Subcutaneous abdominal adipose tissue (tissue), 5 donors: Measurements from ENCODE around the gene METRN.
"Not testable (repeated sequence)": the region's sequence is repeated elsewhere in the genome, so short reads cannot be mapped to it uniquely, and the experiment has no call there.

Experiments used
- H3K27ac ChIP-seq: one replicate; pipeline ENCODE4 v1.7.0; 2013; ENCODE audit warnings: low read depth, mild to moderate bottlenecking, inconsistent platforms, low read length, moderate library complexity
- H3K27me3 ChIP-seq, 5 donors: one replicate each; pipeline ENCODE4 v1.7.0; 2013; ENCODE audit warnings: low read length in 5 of 5, inconsistent platforms in 1 of 5; ENCODE audit not compliant: control insufficient read depth in 5 of 5, insufficient read depth in 4 of 5
- H3K36me3 ChIP-seq, 5 donors: one replicate each; pipeline ENCODE4 v1.7.0; 2013; ENCODE audit warnings: low read length in 5 of 5; ENCODE audit not compliant: control insufficient read depth in 5 of 5, insufficient read depth in 5 of 5
- H3K4me1 ChIP-seq, 5 donors: one replicate each; pipeline ENCODE4 v1.7.0; 2013; ENCODE audit warnings: low read length in 5 of 5, mild to moderate bottlenecking in 3 of 5, moderate library complexity in 1 of 5; ENCODE audit not compliant: control insufficient read depth in 5 of 5, insufficient read depth in 5 of 5
- H3K4me3 ChIP-seq, 5 donors: one replicate each; pipeline ENCODE4 v1.7.0; 2013; ENCODE audit warnings: low read length in 5 of 5, low read depth in 1 of 5
- H3K9ac ChIP-seq, 5 donors: one replicate each; pipeline ENCODE4 v1.7.0; 2013; ENCODE audit warnings: low read length in 5 of 5, mild to moderate bottlenecking in 4 of 5, moderate library complexity in 3 of 5
- H3K9me3 ChIP-seq, 5 donors: one replicate each; pipeline ENCODE4 v1.7.0; 2013; ENCODE audit warnings: low read length in 5 of 5; ENCODE audit not compliant: control insufficient read depth in 5 of 5
- donor health status: healthy.
- donor health status: healthy.
- donor health status: healthy.
- donor health status: healthy.
- donor health status: healthy.

Gene METRN

DNA sequence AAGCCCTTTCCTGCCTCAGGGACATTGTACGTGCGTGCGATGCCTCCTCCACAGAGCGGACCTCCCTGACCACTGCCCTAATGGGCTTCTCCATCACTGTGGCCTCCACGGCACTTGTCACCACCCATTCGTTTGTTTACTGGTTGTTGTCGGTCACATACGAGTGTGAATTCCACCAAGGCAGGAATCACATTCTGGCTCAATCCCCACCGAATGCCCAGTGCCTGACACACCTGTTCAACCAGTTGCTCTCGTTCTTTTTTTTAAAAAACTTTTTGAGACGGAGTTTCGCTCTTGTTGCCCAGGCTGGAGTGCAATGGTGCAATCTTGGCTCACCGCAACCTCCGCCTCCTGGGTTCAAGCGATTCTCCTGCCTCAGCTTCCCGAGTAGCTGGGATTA lies 23.7 kb upstream of the METRN start:
- not testable (repeated sequence) for H3K9ac ChIP-seq, H3K4me3 ChIP-seq, H3K27ac ChIP-seq, H3K9me3 ChIP-seq
- Histone ChIP-seq H3K4me1 (peaks cover 6 to 37% (median 29%) of the 10 kb centered on the region in 5 donors), H3K27me3 (peaks cover 25 to 37% (median 30%) of the 10 kb centered on the region in 5 donors), H3K36me3 (peaks cover 0 to 16% (median 15%) of the 10 kb centered on the region in 5 donors)

DNA sequence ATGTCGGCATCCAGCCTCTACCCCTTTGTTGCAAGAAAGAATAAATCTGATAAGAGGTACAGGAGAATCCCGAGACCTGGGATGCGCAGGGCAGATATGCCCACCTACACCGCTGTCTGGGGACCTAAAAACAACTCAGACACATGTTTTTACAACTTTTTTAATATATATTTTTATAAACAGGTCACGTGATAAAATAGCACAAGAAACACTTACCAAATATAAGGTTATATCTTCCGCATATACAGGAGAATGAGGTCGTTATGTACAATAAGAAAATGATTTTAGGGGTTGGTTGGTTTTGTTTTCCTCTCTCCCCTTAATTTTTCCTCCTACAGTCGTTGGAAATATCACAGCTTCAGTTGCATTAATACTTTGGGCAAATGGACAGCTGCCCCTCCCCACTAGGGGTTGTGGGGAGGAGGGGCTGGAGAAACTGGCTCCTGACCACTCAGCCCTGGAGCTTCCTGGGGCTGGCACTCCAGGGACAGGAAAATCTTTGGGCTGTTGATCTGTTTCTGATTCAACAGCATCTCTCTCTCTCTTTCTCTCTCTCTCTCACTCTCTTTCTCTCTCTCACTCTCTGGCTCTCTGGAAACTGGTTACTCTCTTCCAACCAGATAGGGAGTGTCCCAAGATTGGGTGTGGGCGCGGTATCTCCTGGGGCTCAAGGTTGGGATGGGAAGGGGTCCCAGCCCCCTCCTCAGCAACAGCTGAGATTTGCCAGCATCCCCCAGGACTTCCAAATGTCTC lies 22.4 kb upstream of the METRN start:
- no peak overlapping the region for H3K27ac ChIP-seq
- H3K4me1 ChIP-seq, result peaks cover 6 to 37% (median 29%) of the 10 kb centered on the region in 5 donors
- H3K9me3 ChIP-seq, result peaks cover 0 to 4% (median 0%) of the 10 kb centered on the region in 5 donors
- no peak overlapping the region for H3K9ac ChIP-seq
- H3K36me3 ChIP-seq, result peaks cover 0 to 4% (median 3%) of the 10 kb centered on the region in 5 donors
- H3K27me3 ChIP-seq, result peaks cover 28 to 45% (median 34%) of the 10 kb centered on the region in 5 donors
- no peak overlapping the region for H3K4me3 ChIP-seq

DNA sequence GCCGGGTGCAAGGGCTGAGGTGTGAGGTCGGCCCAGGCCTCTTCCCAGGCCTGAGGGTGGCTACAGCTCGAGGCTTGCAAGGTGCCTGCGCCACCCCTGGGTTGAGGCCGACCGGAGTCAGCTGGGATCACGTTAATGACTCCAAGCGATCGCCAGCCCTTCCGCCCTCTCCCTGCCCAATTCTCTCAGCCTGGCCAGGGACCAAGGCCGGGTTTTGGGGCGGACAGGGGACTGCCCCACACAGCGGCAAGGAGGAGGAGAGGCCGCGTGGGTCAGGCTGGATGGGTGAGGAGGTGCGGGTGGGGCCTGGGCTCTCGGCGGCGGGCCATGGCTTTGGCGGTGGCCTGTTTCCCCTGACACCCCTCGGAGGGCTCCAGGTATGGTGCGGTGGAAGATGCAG lies 21.6 kb upstream of the METRN start:
- Histone ChIP-seq H3K27ac (no peak overlapping the region), H3K4me3 (no peak overlapping the region), H3K9me3 (peaks cover 0 to 4% (median 0%) of the 10 kb centered on the region in 5 donors), H3K36me3 (no peaks in the 10 kb centered on the region), H3K9ac (no peak overlapping the region), H3K4me1 (peaks cover 6 to 36% (median 29%) of the 10 kb centered on the region in 5 donors), H3K27me3 (peaks cover 28 to 45% (median 37%) of the 10 kb centered on the region in 5 donors)

DNA sequence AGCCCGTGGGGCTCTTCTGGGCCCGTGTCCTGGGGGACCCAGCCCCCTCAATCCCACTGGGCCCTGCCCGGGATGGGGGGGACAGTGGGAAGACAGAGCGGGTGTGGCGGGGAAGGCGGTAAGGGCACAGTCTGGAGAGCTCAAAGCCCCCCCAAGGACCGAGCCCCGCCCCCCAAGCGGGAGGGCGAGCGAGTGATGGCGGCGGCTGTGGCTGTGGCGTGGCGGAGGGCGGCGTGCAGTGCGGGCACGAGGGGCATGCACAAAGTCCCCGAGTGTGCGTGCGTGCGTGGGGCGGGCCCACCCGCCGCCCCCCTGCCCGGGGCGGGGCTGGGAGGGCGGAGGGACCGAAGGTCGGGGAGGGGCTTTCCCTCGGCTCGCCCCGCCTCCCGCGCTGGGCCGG lies 21.2 kb upstream of the METRN start:
- Histone ChIP-seq H3K36me3 (no peaks in the 10 kb centered on the region), H3K4me3 (no peak overlapping the region), H3K27me3 (peaks cover 28 to 45% (median 37%) of the 10 kb centered on the region in 5 donors)

DNA sequence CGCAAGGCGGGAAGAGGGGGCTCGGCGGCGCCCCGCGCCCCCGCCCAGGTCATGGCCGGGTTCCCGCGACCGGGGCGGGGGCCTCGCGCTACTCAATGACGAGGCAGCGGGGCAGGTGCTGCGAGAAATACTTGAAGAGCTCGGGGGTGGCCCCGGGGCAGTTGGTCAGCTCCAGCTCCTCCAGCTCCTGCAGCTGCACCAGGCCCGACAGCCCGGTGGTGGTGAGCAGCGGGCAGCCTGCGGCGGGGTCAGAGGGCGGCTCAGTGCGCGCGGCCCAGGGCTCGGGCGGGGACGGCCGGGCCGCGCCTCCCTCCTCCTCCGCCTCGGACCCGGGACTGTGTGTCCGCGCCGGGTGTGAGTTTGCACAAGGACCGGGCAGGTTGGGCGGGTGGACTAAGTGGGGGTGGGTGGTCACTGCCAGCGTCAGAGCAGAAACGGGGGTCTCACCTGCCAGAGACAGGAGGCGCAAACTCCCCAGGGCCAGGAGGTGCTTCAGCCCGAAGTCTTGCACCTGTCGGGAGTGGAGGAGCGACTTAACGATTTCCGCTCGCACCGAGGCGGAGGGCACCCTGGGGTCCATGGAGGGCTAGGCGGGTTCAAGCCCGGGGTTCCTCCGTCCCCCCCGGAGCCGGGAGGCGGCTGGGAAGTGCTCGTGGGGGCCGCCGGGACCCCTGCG lies 20.6 kb upstream of the METRN start:
- Histone ChIP-seq H3K36me3 (no peaks in the 10 kb centered on the region), H3K4me3 (no peak overlapping the region)

More for the DNA sequence above, 21.2 kb upstream of the METRN start:
- H3K9me3 ChIP-seq, result peaks cover 0 to 4% (median 0%) of the 10 kb centered on the region in 5 donors
- peaks cover 4 to 32% (median 26%) of the 10 kb centered on the region in 5 donors for H3K4me1 ChIP-seq
- H3K9ac ChIP-seq, result no peak overlapping the region
- no peak overlapping the region for H3K27ac ChIP-seq

DNA sequence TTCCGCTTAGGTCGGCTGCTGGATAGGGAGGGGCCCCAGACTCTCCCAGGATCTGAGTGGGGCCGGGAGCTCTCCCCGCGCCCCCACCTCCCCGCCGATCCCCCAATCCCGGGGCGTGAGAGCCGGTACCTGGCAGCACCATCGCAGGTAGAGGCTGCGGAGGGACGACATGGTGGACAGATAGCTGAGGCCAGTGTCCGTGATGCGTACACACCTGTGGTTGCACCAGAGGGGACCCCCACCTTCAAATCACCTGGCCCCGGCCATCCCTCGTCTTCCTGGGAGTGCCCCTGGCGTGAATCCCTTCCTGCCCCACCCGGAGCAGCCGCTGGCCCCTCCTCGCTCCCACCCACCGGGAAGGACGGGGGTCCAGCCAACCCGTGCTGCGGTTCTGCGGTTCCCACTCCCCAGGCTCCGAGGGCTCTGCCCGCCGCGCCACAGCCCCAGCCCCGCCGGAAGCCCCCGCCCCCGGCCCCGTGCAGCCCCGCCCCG lies 20.0 kb upstream of the METRN start:
- H3K9ac ChIP-seq, result no peak overlapping the region
- peaks cover 0 to 21% (median 15%) of the 10 kb centered on the region in 5 donors for H3K4me1 ChIP-seq
- H3K27me3 ChIP-seq, result peaks cover 33 to 57% (median 44%) of the 10 kb centered on the region in 5 donors
- no peak overlapping the region for H3K27ac ChIP-seq
- no peak overlapping the region for H3K4me3 ChIP-seq
- H3K9me3 ChIP-seq, result peaks cover 0 to 4% (median 0%) of the 10 kb centered on the region in 5 donors
- no peaks in the 10 kb centered on the region for H3K36me3 ChIP-seq

More for the DNA sequence above, 20.6 kb upstream of the METRN start:
- Histone ChIP-seq H3K4me1 (peaks cover 4 to 27% (median 21%) of the 10 kb centered on the region in 5 donors), H3K27ac (no peak overlapping the region), H3K9ac (no peak overlapping the region), H3K27me3 (peaks cover 32 to 51% (median 39%) of the 10 kb centered on the region in 5 donors), H3K9me3 (peaks cover 0 to 4% (median 0%) of the 10 kb centered on the region in 5 donors)

DNA sequence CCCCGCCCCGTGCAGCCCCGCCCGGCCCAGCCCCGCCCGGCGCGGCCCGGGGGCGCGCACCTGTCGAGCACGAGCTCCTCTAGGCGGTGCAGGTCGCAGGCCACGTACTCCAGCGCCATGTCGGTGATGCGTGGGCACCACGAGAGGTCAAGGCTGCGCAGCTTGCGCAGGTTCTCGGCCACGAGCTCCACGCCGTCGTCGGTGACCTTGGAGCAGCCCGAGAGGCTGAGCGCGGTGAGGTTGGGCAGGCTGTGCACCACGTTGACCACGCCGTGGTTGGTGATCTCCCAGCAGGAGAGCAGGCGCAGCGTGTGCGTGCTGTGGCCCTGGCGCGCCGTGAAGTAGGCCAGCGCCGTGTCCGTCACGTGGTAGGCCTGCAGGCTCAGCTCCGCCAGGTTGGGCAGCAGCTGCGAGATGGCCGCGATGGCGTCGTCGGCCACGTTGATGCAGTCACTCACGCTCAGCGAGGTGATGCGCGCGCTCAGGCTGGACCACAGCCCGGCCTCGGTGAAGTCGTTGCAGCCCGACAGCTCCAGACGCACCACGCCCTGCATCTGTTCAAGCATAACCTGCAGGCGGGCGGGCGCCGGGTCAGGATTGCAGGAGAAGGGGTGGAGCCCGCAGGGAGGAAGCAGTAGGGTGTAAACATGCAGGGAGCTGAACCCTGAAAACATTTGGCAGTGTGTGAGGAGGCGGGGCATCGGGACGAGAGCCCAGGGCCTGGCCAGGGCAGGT lies 19.4 kb upstream of the METRN start:
- no peak overlapping the region for H3K27ac ChIP-seq
- H3K27me3 ChIP-seq, result peaks cover 39 to 61% (median 48%) of the 10 kb centered on the region in 5 donors
- peak overlapping the region in 4 of 5 donors; percentile 3 to 55 (median 28) for H3K4me3 ChIP-seq
- H3K9me3 ChIP-seq, result peaks cover 0 to 4% (median 0%) of the 10 kb centered on the region in 5 donors
- peaks cover 0 to 15% (median 11%) of the 10 kb centered on the region in 5 donors for H3K4me1 ChIP-seq
- no peaks in the 10 kb centered on the region for H3K36me3 ChIP-seq
- peak overlapping the region in 1 of 5 donors; percentile 7 for H3K9ac ChIP-seq

DNA sequence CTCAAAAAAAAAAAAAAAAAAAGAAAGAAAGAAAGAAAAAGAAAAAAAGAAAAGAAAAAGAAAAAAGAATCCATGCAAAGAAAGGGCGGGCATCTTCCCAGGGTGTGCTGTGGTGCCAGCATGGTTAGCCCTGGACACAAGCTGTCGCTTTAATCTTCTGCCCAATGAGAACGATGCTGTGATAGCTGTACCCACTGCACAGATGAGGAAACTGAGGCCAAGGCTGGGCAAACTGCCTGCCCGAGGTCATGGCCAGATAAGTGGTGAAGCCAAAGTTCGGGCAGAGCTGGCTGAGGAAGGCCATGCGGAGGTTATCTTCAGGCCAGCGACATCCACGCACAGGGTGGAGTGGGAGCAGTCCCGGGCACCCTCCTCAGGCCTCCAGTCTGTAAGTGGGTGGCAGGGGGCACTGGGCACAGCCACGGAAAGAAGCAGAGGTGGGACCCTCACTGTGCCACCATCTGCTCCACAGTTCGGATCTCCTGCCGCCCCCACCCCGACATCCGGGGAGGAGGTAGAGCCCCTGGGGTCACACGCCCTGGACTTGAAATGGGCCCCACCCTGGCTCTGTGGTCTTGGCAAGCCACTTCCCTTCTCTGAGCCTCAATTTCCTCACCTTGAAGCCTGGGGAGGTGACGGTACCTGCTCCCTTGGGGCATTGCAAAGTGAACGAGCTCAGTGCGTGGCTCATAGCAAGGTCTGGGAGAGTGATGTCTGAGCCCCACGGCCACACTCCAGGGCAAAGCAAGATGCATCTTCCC lies 15.8 kb upstream of the METRN start:
- Histone ChIP-seq H3K4me1 (peaks cover 0 to 11% (median 10%) of the 10 kb centered on the region in 5 donors), H3K9me3 (peaks cover 0 to 4% (median 0%) of the 10 kb centered on the region in 5 donors), H3K9ac (no peak overlapping the region), H3K36me3 (no peaks in the 10 kb centered on the region), H3K27ac (no peak overlapping the region), H3K4me3 (no peak overlapping the region), H3K27me3 (peaks cover 53 to 77% (median 59%) of the 10 kb centered on the region in 5 donors)
